Right kidney (tissue), 9 donors: ENCODE data around the gene FKTN.
A peak's percentile ranks its signal among the peaks of the same experiment; 100 is the strongest.
"Not testable (repeated sequence)": the region's sequence is repeated elsewhere in the genome, so short reads cannot be mapped to it uniquely, and the experiment has no call there.

ENCODE experiments used
- DNase-seq: peaks from one replicate; pipeline ENCODE4 v3.0.0-alpha.2; 2016
- long read RNA-seq, 8 donors: transcript quantifications; one replicate each; lab custom pipeline, GENCODE V29; 2026

Gene FKTN
- long read RNA-seq, donor 1 = 0 reads
- long read RNA-seq, donor 2 = 0 reads
- long read RNA-seq, donor 3 = 0 reads
- long read RNA-seq, donor 4 = 0 reads
- long read RNA-seq, donor 5 = 0 reads
- long read RNA-seq, donor 6, full-length matches to known transcripts = 1 of 1 reads
- long read RNA-seq, donor 6, partial matches to known transcripts = 0 of 1 reads
- long read RNA-seq, donor 6, other reads (novel, unspliced or antisense) = 0 of 1 reads
- long read RNA-seq, donor 7, full-length matches to known transcripts = 2 of 14 reads
- long read RNA-seq, donor 7, partial matches to known transcripts = 12 of 14 reads
- long read RNA-seq, donor 7, other reads (novel, unspliced or antisense) = 0 of 14 reads
- long read RNA-seq, donor 8 = 0 reads

DNA sequence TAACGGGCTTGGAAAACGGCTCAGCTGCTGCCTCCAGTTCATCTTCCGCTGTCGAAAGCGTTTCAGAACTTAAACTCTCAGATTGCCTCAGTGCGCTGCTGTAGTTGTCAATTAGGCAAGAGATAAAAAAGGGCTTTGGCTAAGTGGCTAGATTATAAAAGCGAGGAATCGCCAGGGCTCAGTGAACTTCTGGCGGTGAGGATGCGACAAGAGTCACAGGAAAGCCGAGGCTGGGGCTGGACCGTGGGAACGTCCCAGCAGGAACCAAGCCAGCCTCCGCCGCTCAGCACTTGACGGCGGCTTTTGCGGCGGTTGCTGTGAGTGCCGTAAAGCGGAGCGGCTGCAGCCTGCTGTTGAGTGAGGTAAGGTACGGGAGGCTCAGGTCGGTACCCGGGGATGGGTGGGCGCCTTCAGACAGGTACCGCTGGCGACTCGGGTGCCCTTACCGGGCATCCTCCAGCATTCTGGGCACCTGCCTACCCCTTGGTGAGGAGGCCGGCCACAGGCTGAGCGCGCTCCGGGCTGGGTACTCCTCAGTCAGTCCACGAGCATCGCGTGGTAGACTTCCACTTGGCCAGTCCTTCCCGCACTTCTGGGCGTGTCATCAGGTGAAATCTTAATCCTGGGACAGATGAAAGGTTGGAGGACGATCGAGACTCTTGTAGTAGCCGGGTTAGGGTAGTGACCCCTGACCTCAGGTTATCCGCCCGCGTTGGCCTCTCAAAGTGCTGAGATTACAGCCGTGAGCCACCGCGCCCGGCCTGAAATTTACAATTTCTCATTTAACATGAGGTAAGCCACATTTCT lies at the start of gene FKTN:
Gene FKTN, plus strand, starts transcription at position 328 of the 807 bp plus-strand sequence. CDS start 16,902 bp downstream, outside the sequence.
- DNase-seq = peak; percentile 92

DNA sequence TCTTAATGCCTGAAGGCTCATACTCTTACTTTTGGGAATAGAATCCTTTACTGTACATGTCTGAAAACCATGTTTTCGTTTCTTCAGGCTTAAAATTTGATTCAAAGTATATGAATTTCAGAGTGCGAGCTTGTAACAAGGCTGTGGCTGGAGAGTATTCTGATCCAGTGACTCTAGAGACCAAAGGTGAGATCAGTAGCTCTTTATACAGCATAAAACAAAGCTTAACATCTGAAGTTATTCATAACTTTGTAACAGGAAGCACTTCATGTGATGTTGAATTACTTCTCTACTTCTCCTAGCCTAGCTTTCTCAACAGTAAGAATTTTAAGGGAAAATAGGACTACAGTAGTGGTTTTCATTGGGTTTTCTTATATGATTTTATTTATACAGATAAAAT lies 49.4 kb upstream of the FKTN start:
- DNase-seq = no peak

- DNase-seq = no peak
These were observed 47.9 kb upstream of the FKTN start for GRCh38 chr9:105510024-105510423.

GRCh38 chr9:105511446-105511845 lies 46.5 kb upstream of the FKTN start:
- DNase-seq = no peak

- DNase-seq = no peak
These were observed 42.0 kb upstream of the FKTN start for GRCh38 chr9:105515811-105516413.

GRCh38 chr9:105519710-105520369 lies 38.1 kb upstream of the FKTN start:
- DNase-seq = peak; percentile 18

DNA sequence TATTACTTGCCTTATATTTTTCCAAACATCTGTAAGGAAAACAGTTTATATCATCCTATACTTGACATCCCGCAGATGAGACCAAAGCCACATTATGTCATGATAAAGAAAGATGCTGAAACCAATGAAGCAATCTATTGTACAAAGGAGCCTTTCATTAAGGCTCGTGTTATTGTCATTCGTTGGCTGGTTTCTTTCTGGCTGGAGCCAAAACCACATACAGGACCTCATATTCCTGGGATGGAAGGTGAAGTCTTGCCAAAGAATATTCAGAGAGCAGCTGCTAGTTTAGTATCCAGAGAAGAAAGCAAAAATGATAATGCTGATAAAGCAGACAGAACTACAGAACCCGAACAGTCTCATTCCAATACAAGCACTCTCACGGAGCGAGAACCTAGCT lies 36.9 kb upstream of the FKTN start:
- DNase-seq = not testable (repeated sequence)

GRCh38 chr9:105522618-105523385 lies 35.1 kb upstream of the FKTN start:
- DNase-seq = not testable (repeated sequence)

- DNase-seq = no peak
These were observed 26.4 kb upstream of the FKTN start for GRCh38 chr9:105531530-105531929.

GRCh38 chr9:105535920-105536668 lies 21.8 kb upstream of the FKTN start:
- no peak for DNase-seq

- no peak for DNase-seq
These were observed 18.5 kb upstream of the FKTN start for GRCh38 chr9:105539452-105539851.

DNA sequence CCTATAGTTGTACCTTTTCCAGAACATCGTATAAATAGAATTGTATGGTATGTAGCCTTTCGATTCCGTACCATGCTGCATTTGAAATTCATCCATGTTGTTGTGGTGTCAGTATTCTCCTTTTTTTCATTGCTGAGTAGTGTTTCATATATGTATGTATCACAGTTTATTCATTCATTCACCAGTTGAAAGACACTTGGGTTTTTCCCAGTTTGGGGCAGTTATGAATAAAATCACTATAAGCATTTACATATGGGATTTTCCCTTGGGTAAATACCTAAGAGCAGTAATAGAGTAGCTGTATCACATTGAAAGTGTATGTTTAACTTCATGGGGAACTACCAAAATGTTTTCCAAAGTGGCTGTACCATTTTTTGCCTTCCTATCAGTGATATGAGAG lies 16.1 kb upstream of the FKTN start:
- no peak for DNase-seq

GRCh38 chr9:105554042-105554441 lies 3.9 kb upstream of the FKTN start:
- DNase-seq = no peak

GRCh38 chr9:105572455-105572854 lies 14.5 kb downstream of the FKTN start:
- DNase-seq = no peak

DNA sequence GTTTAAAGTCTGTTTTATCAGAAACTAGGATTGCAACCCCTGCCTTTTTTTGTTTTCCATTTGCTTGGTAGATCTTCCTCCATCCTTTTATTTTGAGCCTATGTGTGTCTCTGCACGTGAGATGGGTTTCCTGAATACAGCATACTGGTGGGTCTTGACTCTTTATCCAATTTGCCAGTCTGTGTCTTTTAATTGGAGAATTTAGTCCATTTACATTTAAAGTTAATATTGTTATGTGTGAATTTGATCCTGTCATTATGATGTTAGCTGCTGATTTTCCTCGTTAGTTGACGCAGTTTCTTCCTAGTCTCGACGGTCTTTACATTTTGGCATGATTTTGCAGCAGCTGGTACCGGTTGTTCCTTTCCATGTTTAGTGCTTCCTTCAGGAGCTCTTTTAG lies 22.0 kb downstream of the FKTN start:
- DNase-seq = not testable (repeated sequence)

GRCh38 chr9:105581550-105581949 lies 23.6 kb downstream of the FKTN start:
- DNase-seq = not testable (repeated sequence)

- no peak for DNase-seq
These were observed 35.2 kb downstream of the FKTN start for GRCh38 chr9:105593145-105593544.

DNA sequence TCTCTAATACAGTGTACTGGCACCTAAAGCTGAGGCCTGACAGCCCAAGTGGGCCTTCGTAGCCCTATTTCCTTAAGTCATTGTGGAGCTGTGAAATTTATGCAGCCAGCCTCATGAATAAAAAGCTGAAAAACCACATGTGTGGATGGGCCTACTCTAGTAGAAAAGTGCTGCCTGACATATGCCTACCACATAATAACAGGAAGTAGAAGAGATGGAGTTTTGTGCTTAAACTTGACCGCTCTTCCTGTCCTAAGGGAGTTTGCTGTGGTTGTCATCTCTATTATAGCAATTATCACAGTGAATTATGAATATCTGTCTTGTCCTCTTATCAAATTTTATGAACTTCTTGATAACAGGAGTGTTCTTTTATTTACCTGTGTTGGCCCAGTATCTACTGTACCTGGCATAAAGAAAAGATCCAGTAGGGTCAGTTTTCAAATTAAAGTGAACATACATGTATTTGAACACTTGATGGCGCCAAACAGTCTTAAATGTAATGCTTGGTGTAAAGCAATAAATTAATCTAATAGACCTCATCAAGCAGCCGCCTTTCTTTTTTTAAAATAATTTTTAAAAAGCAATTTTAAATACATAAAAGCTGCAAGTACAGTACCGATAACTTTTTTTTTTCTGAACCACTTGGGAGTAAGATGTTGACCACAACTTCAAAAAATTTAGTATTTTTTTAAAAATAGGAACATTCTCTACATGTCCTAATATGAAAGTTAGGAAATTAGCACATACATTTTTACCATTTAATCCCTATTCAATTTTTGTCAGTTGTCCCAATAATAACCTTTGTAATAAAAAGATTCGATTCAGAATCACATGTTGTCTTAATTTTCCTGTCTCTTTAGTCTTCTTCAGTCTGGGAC lies 51.0 kb downstream of the FKTN start:
- DNase-seq = peak; percentile 7

DNA sequence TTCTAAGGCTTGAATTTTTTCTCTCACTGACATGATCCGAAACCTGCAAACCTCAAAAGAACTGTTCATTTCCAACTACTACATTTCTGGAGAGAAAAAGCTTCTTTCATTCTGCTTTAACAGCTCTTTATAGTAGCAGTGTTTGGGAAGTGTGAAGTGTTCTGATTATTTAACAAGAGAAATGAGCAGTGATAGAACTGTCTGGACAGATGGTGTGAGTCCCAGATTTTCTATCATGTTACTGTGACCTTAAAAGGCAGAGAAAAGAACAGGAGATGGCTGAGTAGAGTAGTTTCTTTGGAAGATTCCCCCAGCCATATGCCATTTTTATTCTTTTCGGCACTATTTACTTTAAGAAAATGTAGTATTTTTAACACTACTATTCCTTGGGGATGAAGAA lies 63.1 kb downstream of the FKTN start:
- DNase-seq = no peak

DNA sequence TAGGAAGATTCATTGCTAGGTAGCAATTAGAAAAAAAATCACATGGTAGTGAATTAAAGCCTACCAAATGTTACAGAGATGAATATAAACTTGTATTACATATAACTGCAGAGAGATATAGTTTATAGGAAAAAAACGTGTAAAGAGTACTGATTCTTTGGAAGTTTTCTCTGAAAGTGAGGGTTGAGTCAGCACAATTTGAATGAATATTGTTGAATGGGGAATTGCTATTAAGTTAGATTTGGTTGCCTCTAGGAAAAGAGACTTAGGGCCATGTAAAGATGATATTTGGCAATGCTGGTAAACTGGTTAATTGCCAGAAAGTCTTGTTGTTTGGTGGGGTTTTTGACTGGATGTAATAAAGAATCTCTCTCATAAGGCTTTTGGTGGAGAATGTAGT lies 67.2 kb downstream of the FKTN start:
- no peak for DNase-seq
